Fibroblast of skin of abdomen (primary cell): ENCODE measurements around the gene SORCS1.
"Not testable (repeated sequence)": the region's sequence is repeated elsewhere in the genome, so short reads cannot be mapped to it uniquely, and the experiment has no call there.

Experiments
- DNase-seq: peaks from one replicate; pipeline ENCODE4 v3.0.0-alpha.2; 2013

Gene SORCS1

GRCh38 chr10:107043461-107043860 lies 121.0 kb downstream of the SORCS1 start:
- no peak for DNase-seq

GRCh38 chr10:107037192-107038122 lies 127.0 kb downstream of the SORCS1 start:
- no peak for DNase-seq

GRCh38 chr10:107033799-107034422 lies 130.6 kb downstream of the SORCS1 start:
- no peak for DNase-seq

- no peak for DNase-seq
Observed at GRCh38 chr10:107032700-107033401, 131.7 kb downstream of the SORCS1 start.

- DNase-seq, result peak; percentile 50
Observed at GRCh38 chr10:107031931-107032699, 132.4 kb downstream of the SORCS1 start.

GRCh38 chr10:107028236-107028635 lies 136.3 kb downstream of the SORCS1 start:
- DNase-seq, result no peak

GRCh38 chr10:107025676-107026075 lies 138.8 kb downstream of the SORCS1 start:
- no peak for DNase-seq

GRCh38 chr10:107024033-107024432 lies 140.5 kb downstream of the SORCS1 start:
- not testable (repeated sequence) for DNase-seq

GRCh38 chr10:107022600-107023354 lies 141.7 kb downstream of the SORCS1 start:
- peak; percentile 22 for DNase-seq

- DNase-seq, result no peak
Observed at GRCh38 chr10:107019154-107019553, 145.4 kb downstream of the SORCS1 start.

GRCh38 chr10:107013258-107014006 lies 151.1 kb downstream of the SORCS1 start:
- DNase-seq, result no peak

GRCh38 chr10:107011992-107012391 lies 152.5 kb downstream of the SORCS1 start:
- no peak for DNase-seq

- DNase-seq, result no peak
Observed at GRCh38 chr10:107011105-107011504, 153.4 kb downstream of the SORCS1 start.

- no peak for DNase-seq
Observed at GRCh38 chr10:107010531-107010930, 154.0 kb downstream of the SORCS1 start.

GRCh38 chr10:107004362-107004761 lies 160.1 kb downstream of the SORCS1 start:
- no peak for DNase-seq

- DNase-seq, result no peak
Observed at GRCh38 chr10:107002068-107002467, 162.4 kb downstream of the SORCS1 start.

- no peak for DNase-seq
Observed at GRCh38 chr10:106999118-106999707, 165.3 kb downstream of the SORCS1 start.

GRCh38 chr10:106997721-106998120 lies 166.8 kb downstream of the SORCS1 start:
- DNase-seq, result peak; percentile 36

GRCh38 chr10:106996510-106996909 lies 168.0 kb downstream of the SORCS1 start:
- DNase-seq, result no peak

GRCh38 chr10:106992055-106992454 lies 172.5 kb downstream of the SORCS1 start:
- no peak for DNase-seq
